ENCODE measurements around the gene MYRIP. TPM values are rescaled to one million over a fixed set of nuclear protein-coding genes. Genes with fewer than 3 reads are reported as not detected.
A peak's percentile ranks its signal among the peaks of the same experiment; 100 is the strongest.

MYRIP gene
- total and polyA plus RNA-seq, 3 donors from 2014 or later: 2.4 to 5.8 (median 4.8) TPM

DNA sequence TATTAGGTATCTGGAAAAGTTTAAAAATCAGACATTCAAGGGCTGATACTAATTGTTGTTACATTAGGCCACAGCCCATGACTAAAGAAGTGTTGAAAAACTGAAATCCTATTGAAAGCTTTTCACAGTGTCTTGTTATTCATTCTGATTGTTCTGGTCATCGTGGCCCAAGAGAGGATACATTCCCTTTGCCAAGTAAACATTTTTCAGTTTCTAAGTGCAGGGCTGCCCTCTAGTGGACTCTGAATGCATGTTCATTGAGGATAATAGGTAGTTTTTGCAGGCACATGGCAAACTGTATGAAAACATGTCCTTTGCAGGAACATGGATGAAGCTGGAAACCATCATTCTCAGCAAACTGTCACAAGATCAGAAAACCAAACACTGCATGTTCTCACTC, 181.1 kb downstream of the MYRIP start:
- Histone ChIP-seq H3K4me1 (no peaks in the 10 kb centered on the region), H3K27me3 (no peaks in the 10 kb centered on the region), H3K27ac (no peak overlapping the region), H3K9me3 (no peaks in the 10 kb centered on the region), H3K4me3 (no peak overlapping the region), H3K36me3 (ENCODE audit: low read depth, missing control alignments) (no peaks in the 10 kb centered on the region)
- 48 to 62% methylated on average over 1 of the region's 1 CpG for WGBS, 2 donors
- intact Hi-C loops (cut with DNase I; ENCODE audit: low total_unique reads): no loop called here
- peak; percentile 27 to 68 (median 46) for TF ChIP-seq CTCF (IDR thresholded peaks at IDR 0.05)
- TF ChIP-seq POLR2A (IDR thresholded peaks at IDR 0.05): no peak
- DNase-seq: peak; percentile 74

DNA sequence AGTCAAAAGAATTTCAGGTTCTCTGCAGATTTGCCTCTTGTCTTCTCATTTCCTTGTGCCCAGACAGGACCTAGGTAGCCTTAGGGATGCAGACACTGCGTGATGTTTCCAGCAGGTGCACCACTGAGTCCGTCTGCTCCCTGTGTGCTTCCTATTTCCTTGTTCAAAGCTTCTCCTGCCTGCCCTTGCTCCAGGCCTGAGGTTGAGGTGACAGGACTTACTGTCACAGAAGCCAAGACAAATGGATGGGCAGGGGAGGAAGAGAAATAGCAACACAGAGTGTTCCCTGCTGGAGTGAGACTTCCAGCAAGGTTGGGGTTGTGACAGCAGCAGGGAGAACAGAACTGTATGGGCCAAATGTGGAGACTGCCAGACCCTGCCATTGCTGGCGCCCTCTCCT, 199.4 kb downstream of the MYRIP start:
- no peak overlapping the region for H3K4me3 ChIP-seq
- 97 to 100% methylated on average over 3 of the region's 3 CpGs for WGBS, 2 donors
- intact Hi-C loops (cut with DNase I; ENCODE audit: low total_unique reads): no loop called here
- peaks cover 16% of the 10 kb centered on the region for H3K4me1 ChIP-seq
- no peak overlapping the region for H3K27ac ChIP-seq
- DNase-seq: no peak
- H3K36me3 ChIP-seq (ENCODE audit: low read depth, missing control alignments): no peaks in the 10 kb centered on the region
- H3K27me3 ChIP-seq: no peaks in the 10 kb centered on the region
- TF ChIP-seq POLR2A (IDR thresholded peaks at IDR 0.05) (no peak), CTCF (IDR thresholded peaks at IDR 0.05) (no peak)
- no peaks in the 10 kb centered on the region for H3K9me3 ChIP-seq

DNA sequence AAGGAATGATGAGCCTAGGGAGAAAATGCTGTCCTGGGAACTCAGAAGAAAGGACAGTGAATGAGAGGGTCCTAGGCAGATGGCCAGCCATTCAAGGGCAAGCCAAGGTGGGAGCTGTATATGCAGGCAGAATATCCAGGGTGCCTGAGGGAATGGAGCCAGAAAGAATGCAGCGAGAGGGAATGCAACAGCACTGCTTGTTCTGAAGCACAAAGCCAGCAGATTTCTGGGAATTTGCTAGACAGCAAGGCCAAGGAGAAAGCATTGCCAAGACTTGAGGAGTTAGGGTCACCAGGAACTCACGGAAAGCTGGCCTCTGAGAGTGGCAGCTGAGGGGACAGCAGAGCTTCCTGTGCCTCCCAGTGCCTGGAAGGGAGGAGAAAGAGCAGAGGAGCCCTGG, 200.6 kb downstream of the MYRIP start:
- intact Hi-C loops (cut with DNase I; ENCODE audit: low total_unique reads): no loop called here
- H3K27me3 ChIP-seq: no peaks in the 10 kb centered on the region
- no peaks in the 10 kb centered on the region for H3K9me3 ChIP-seq
- no peak overlapping the region for H3K4me3 ChIP-seq
- no peak overlapping the region for H3K27ac ChIP-seq
- no peaks in the 10 kb centered on the region for H3K36me3 ChIP-seq (ENCODE audit: low read depth, missing control alignments)
- H3K4me1 ChIP-seq: peaks cover 16% of the 10 kb centered on the region
- TF ChIP-seq POLR2A (IDR thresholded peaks at IDR 0.05) (no peak), CTCF (IDR thresholded peaks at IDR 0.05) (no peak)
- peak; percentile 57 for DNase-seq
- WGBS, 2 donors: 26 to 57% methylated on average over 2 of the region's 2 CpGs

GRCh38 chr3:40012381-40012780, 203.0 kb downstream of the MYRIP start:
- no peak overlapping the region for H3K4me3 ChIP-seq
- no peaks in the 10 kb centered on the region for H3K36me3 ChIP-seq (ENCODE audit: low read depth, missing control alignments)
- intact Hi-C loops (cut with DNase I; ENCODE audit: low total_unique reads): no loop called here
- no peak for DNase-seq
- no peak overlapping the region for H3K27ac ChIP-seq
- TF ChIP-seq POLR2A (IDR thresholded peaks at IDR 0.05) (no peak), CTCF (IDR thresholded peaks at IDR 0.05) (no peak)
- peaks cover 16% of the 10 kb centered on the region for H3K4me1 ChIP-seq
- H3K9me3 ChIP-seq: no peaks in the 10 kb centered on the region
- WGBS, 2 donors: 92 to 94% methylated on average over 3 of the region's 3 CpGs
- no peaks in the 10 kb centered on the region for H3K27me3 ChIP-seq

DNA sequence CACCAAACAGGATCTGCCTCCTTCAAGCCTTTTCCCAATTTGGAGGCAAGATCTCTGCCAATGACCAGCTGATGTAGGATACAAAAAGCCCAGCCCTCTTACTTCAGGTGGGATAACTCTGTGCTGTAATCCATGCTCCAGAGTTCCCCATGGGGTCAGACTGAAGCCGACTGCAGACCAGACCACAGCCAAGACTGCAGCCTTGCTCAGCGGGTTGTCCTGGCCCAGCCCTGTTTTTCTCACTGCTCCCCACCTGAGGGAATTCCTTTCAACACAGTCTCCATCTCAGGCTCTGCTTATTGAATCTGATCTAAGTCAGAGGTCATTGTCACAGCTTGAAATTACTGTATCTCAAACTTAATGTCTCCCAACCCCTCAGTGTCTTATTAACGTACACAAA, 207.0 kb downstream of the MYRIP start:
- TF ChIP-seq CTCF (IDR thresholded peaks at IDR 0.05): no peak
- no peak for TF ChIP-seq POLR2A (IDR thresholded peaks at IDR 0.05)
- 67 to 76% methylated on average over 3 of the region's 3 CpGs for WGBS, 2 donors
- no peak overlapping the region for H3K4me3 ChIP-seq
- H3K27me3 ChIP-seq: no peaks in the 10 kb centered on the region
- intact Hi-C loops (cut with DNase I; ENCODE audit: low total_unique reads): no loop called here
- no peak for DNase-seq
- H3K27ac ChIP-seq: no peak overlapping the region
- no peaks in the 10 kb centered on the region for H3K9me3 ChIP-seq
- H3K36me3 ChIP-seq (ENCODE audit: low read depth, missing control alignments): no peaks in the 10 kb centered on the region
- H3K4me1 ChIP-seq: no peaks in the 10 kb centered on the region

All from testis (tissue), 3 donors.